Transverse colon (tissue), 4 donors: ENCODE results near the gene ADIPOQ. TPM values are rescaled to one million over a fixed set of nuclear protein-coding genes. Genes with fewer than 3 reads are reported as not detected.

Experiments used
- DNase-seq: peaks from one replicate; pipeline ENCODE4 v3.0.0-alpha.2; 2019
- H3K27ac ChIP-seq, 4 donors: fragments of 200-600 bp; sonication (generic); 2 replicates each; pipeline ENCODE4 v1.5.1; 2016 to 2018; ENCODE audit warnings: inconsistent platforms in 4 of 4
- H3K27me3 ChIP-seq: fragments of 200-600 bp; sonication (generic); 2 replicates; pipeline ENCODE4 v1.5.1; 2017; ENCODE audit warnings: inconsistent platforms
- H3K36me3 ChIP-seq, 4 donors: fragments of 200-600 bp; sonication (generic); 2 replicates each; pipeline ENCODE4 v1.5.1; 2017 to 2019; ENCODE audit warnings: inconsistent platforms in 4 of 4
- H3K4me1 ChIP-seq, 4 donors: fragments of 200-600 bp; sonication (generic); 2 replicates each; pipeline ENCODE4 v1.5.1; 2017 to 2020; ENCODE audit warnings: inconsistent platforms in 4 of 4
- H3K4me3 ChIP-seq, 4 donors: fragments of 200-600 bp; sonication (generic); 1 replicate in 1 of 4; 2 replicates in 3 of 4; pipeline versions ENCODE4 v1.5.1 to v1.6.1; 2017 to 2019; ENCODE audit warnings: inconsistent platforms in 4 of 4
- H3K9me3 ChIP-seq, 2 donors: fragments of 200-600 bp; sonication (generic); 2 replicates each; pipeline ENCODE4 v1.5.1; 2017 to 2019; ENCODE audit warnings: inconsistent platforms in 2 of 2
- CTCF ChIP-seq, 5 experiments: fragments of 200-600 bp in 3 of 5; fragments of 450-650 bp in 2 of 5; sonication (generic) in 3 of 5; IDR thresholded peaks; 1 replicate in 2 of 5; 2 replicates in 3 of 5; pipeline ENCODE4 v1.5.1; 2016 to 2017; ENCODE audit warnings: antibody characterized with exemption in 5 of 5, inconsistent platforms in 3 of 5, mild to moderate bottlenecking in 2 of 5, moderate library complexity in 1 of 5
- EP300 ChIP-seq: sonication (generic); formaldehyde crosslinking; IDR thresholded peaks from one replicate; pipeline ENCODE4 v1.6.1; 2017; ENCODE audit warnings: antibody characterized with exemption, low read depth
- POLR2A ChIP-seq: fragments of 450-650 bp; IDR thresholded peaks from one replicate; pipeline ENCODE4 v1.6.1; 2016; ENCODE audit warnings: antibody characterized with exemption, mild to moderate bottlenecking, moderate library complexity
- POLR2AphosphoS5 ChIP-seq, 3 donors: sonication (generic); formaldehyde crosslinking; IDR thresholded peaks; one replicate each; pipeline ENCODE4 v1.6.1; 2016; ENCODE audit warnings: antibody characterized with exemption in 3 of 3
- WGBS, 2 donors: methylation state at CpG; one replicate each; pipeline ENCODE4 v1.1.5; 2018; ENCODE audit warnings: low coverage in 1 of 2; 5-methylcytosine and 5-hydroxymethylcytosine counted together
- in situ Hi-C, 4 donors: fragments of 200-750 bp; cut with MboI; loops; one replicate each; pipeline versions ENCODE4 v1.15.0 to v1.15.1; 2017; ENCODE audit warnings: low sequenced_read_pairs in 3 of 4, low pct_ligation_motif_present in 1 of 4, low pct_unique_long_range_greater_than_20kb in 1 of 4
- intact Hi-C: fragments of 100-400 bp; cut with DNase I; formaldehyde crosslinking; loops from one replicate; pipeline ENCODE4 v1.15.1; 2023; ENCODE audit warnings: low total_unique reads
- total RNA-seq, 4 donors: library from RNA; depleted of rRNA; stranded (reverse); fragments of >200 nt; gene quantifications; one replicate each; pipeline ENCODE4 v1.1.0, GENCODE V29; 2016

Gene ADIPOQ
- total RNA-seq, 4 donors from 2014 or later = 4.6 to 11.7 (median 7.5) TPM; not detected in 1

DNA sequence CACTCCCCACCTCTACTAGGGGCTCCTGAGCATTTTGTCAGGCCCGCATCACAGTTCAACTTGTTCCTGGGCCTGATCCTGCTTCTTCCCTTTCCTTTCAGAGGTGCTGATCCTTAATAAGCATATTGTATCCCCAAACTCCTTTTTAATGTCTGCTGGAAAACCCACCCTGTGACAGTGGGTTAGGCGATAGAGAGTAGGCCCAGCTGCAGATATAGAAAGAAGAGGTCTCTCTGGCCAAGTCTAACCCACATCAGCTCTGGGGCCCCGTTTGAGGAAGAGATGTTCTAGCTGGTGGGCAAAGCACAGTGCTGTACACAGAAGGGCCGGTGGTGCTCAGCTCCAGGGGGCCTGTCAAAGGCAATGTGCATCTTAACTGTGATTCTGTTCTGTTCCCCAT lies 53.5 kb downstream of the ADIPOQ start:
- TF ChIP-seq POLR2A (no peak), POLR2AphosphoS5 (IDR thresholded peaks at IDR 0.05) (no peak), EP300 (no peak), CTCF (IDR thresholded peaks at IDR 0.05) (no peak)
- H3K27ac ChIP-seq = no peak overlapping the region
- WGBS, 2 donors = 90 to 91% methylated on average over 4 of the region's 4 CpGs
- no peaks in the 10 kb centered on the region for H3K27me3 ChIP-seq
- no peaks in the 10 kb centered on the region for H3K4me1 ChIP-seq
- in situ Hi-C loops = no loop called here
- no peaks in the 10 kb centered on the region for H3K36me3 ChIP-seq
- H3K9me3 ChIP-seq = no peaks in the 10 kb centered on the region
- DNase-seq = no peak
- H3K4me3 ChIP-seq = no peak overlapping the region
- intact Hi-C loops = no loop called here

DNA sequence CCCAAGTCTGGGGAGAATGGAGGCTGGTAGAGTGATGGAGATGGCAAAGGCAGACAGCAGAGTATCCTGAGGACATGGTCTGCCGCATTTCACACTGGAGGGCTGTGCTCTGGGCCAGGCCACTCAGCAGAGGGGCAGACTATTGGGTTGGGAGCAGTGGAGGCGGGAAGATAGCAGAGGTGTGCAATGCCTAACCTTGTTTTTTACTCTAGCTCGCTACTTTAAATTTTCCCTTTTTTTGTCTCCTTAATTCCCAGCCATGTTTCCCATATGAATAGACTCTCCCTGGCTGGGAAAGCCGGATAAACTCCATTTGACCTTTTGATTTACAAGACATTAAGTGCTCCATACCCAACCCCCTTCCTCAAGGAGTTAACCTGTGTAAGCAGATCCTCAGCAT lies 54.4 kb downstream of the ADIPOQ start:
- in situ Hi-C loops = no loop called here
- Histone ChIP-seq H3K4me3 (no peak overlapping the region), H3K36me3 (no peaks in the 10 kb centered on the region), H3K27me3 (no peaks in the 10 kb centered on the region), H3K4me1 (no peaks in the 10 kb centered on the region), H3K27ac (no peak overlapping the region), H3K9me3 (no peaks in the 10 kb centered on the region)
- no peak for DNase-seq
- no peak for TF ChIP-seq POLR2A
- no peak for TF ChIP-seq POLR2AphosphoS5 (IDR thresholded peaks at IDR 0.05)
- TF ChIP-seq CTCF (IDR thresholded peaks at IDR 0.05) = no peak
- TF ChIP-seq EP300 = no peak
- WGBS, 2 donors = 76 to 100% methylated on average over 1 to 4 of the region's 4 CpGs
- intact Hi-C loops = no loop called here

DNA sequence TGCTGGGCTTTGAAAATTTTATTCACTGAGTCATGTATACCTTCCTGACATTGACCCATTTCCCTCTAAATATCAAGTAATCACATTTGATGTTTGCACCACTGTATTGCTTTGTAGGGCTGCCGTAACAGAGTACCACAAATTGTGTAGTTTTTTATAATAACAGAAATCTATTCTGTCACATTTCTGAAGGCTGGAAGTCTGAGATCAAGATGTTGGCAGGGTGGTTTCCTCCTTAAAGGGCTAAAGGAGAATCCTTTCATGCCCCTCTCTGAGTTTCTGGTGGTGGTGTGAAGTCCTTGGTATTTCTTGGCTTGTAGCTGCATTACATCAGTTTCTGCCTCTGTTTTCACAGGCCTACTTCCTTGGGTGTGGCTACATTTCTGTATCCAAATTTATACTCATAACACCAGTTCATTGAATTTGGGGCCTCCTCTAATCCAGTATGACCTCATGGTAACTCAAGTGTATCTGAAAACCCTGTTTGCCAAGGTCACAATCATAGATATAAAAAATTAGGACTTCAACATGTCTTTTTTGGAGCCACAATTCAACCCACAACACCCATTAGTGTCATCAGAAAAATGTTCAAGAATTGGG lies 58.7 kb downstream of the ADIPOQ start:
- TF ChIP-seq POLR2AphosphoS5 (IDR thresholded peaks at IDR 0.05) (no peak), CTCF (IDR thresholded peaks at IDR 0.05) (no peak), EP300 (no peak)
- Histone ChIP-seq H3K27me3 (no peaks in the 10 kb centered on the region), H3K9me3 (no peaks in the 10 kb centered on the region), H3K36me3 (no peaks in the 10 kb centered on the region), H3K4me1 (no peaks in the 10 kb centered on the region), H3K27ac (no peak overlapping the region), H3K4me3 (no peak overlapping the region)
- in situ Hi-C loops = no loop called here
- 81 to 90% methylated on average over 1 of the region's 1 CpG for WGBS, 2 donors
- no peak for DNase-seq
- intact Hi-C loops = no loop called here

- intact Hi-C loops = no loop called here
- no peak for TF ChIP-seq CTCF (IDR thresholded peaks at IDR 0.05)
- no peak for TF ChIP-seq POLR2A
- TF ChIP-seq POLR2AphosphoS5 (IDR thresholded peaks at IDR 0.05) = no peak
- TF ChIP-seq EP300 = no peak
- H3K9me3 ChIP-seq = no peaks in the 10 kb centered on the region
- H3K36me3 ChIP-seq = no peaks in the 10 kb centered on the region
- no peaks in the 10 kb centered on the region for H3K4me1 ChIP-seq
- WGBS, 2 donors = 46 to 72% methylated on average over 1 to 3 of the region's 3 CpGs
- H3K27ac ChIP-seq = no peak overlapping the region
- H3K4me3 ChIP-seq = no peak overlapping the region
- H3K27me3 ChIP-seq = no peaks in the 10 kb centered on the region
- in situ Hi-C loops = no loop called here
- DNase-seq = no peak
Measured at GRCh38 chr3:186902154-186902553, 59.6 kb downstream of the ADIPOQ start.
